ENCODE results near the gene CEACAM19. TPM values are rescaled to one million over a fixed set of nuclear protein-coding genes. Genes with fewer than 3 reads are reported as not detected.
"Not testable (repeated sequence)": the region's sequence is repeated elsewhere in the genome, so short reads cannot be mapped to it uniquely, and the experiment has no call there.

CEACAM19 gene
- total and polyA plus RNA-seq, 2 donors from 2014 or later: 5.1 to 5.5 TPM

GRCh38 chr19:44668985-44669764 lies 2.1 kb upstream of the CEACAM19 start:
- no peak for TF ChIP-seq CTCF (IDR thresholded peaks at IDR 0.05; ENCODE audit: borderline replicate concordance, extremely low read depth, insufficient read depth)
- Histone ChIP-seq H3K9ac (ENCODE audit: low read length in 3 of 3) (no peak overlapping the region), H3K36me3 (ENCODE audit: control insufficient read depth in 2 of 3, insufficient read depth in 3 of 3, low read length in 3 of 3) (no peaks in the 10 kb centered on the region), H3K27ac (ENCODE audit: low read depth in 2 of 2, low read length in 2 of 2) (no peak overlapping the region), H3K9me3 (ENCODE audit: control insufficient read depth in 2 of 3, insufficient read depth in 1 of 3, low read length in 3 of 3) (no peaks in the 10 kb centered on the region), H3K27me3 (ENCODE audit: control insufficient read depth, insufficient read depth, low read length) (no peaks in the 10 kb centered on the region), H3K4me1 (ENCODE audit: control insufficient read depth in 2 of 3, insufficient read depth in 2 of 3, low read depth in 1 of 3, low read length in 3 of 3) (no peaks in the 10 kb centered on the region), H3K4me3 (ENCODE audit: low read length in 3 of 3) (no peak overlapping the region)
- FAIRE-seq: no peak
- intact Hi-C loops (cut with DNase I): no loop called here
- DNase-seq: no peak

GRCh38 chr19:44670027-44670426 lies 1.3 kb upstream of the CEACAM19 start:
- DNase-seq; FAIRE-seq; H3K27ac ChIP-seq (ENCODE audit: low read depth in 2 of 2, low read length in 2 of 2); H3K4me3 ChIP-seq (ENCODE audit: low read length in 3 of 3); H3K9me3 ChIP-seq (ENCODE audit: control insufficient read depth in 2 of 3, insufficient read depth in 1 of 3, low read length in 3 of 3); H3K36me3 ChIP-seq (ENCODE audit: control insufficient read depth in 2 of 3, insufficient read depth in 3 of 3, low read length in 3 of 3); H3K9ac ChIP-seq (ENCODE audit: low read length in 3 of 3); intact Hi-C loops (cut with DNase I); H3K4me1 ChIP-seq (ENCODE audit: control insufficient read depth in 2 of 3, insufficient read depth in 2 of 3, low read depth in 1 of 3, low read length in 3 of 3); H3K27me3 ChIP-seq (ENCODE audit: control insufficient read depth, insufficient read depth, low read length): not testable (repeated sequence)

GRCh38 chr19:44672226-44672625 lies 944 bp downstream of the CEACAM19 start:
- Histone ChIP-seq H3K27me3 (ENCODE audit: control insufficient read depth, insufficient read depth, low read length) (no peaks in the 10 kb centered on the region), H3K4me1 (ENCODE audit: control insufficient read depth in 2 of 3, insufficient read depth in 2 of 3, low read depth in 1 of 3, low read length in 3 of 3) (peaks cover 0 to 6% (median 2%) of the 10 kb centered on the region in 3 donors), H3K36me3 (ENCODE audit: control insufficient read depth in 2 of 3, insufficient read depth in 3 of 3, low read length in 3 of 3) (no peaks in the 10 kb centered on the region), H3K9me3 (ENCODE audit: control insufficient read depth in 2 of 3, insufficient read depth in 1 of 3, low read length in 3 of 3) (no peaks in the 10 kb centered on the region), H3K4me3 (ENCODE audit: low read length in 3 of 3) (no peak overlapping the region), H3K9ac (ENCODE audit: low read length in 3 of 3) (no peak overlapping the region), H3K27ac (ENCODE audit: low read depth in 2 of 2, low read length in 2 of 2) (no peak overlapping the region)
- intact Hi-C loops (cut with DNase I): no loop called here
- no peak for TF ChIP-seq CTCF (IDR thresholded peaks at IDR 0.05; ENCODE audit: borderline replicate concordance, extremely low read depth, insufficient read depth)
- DNase-seq (no peak), FAIRE-seq (no peak)

- peaks cover 0 to 6% (median 2%) of the 10 kb centered on the region in 3 donors for H3K4me1 ChIP-seq (ENCODE audit: control insufficient read depth in 2 of 3, insufficient read depth in 2 of 3, low read depth in 1 of 3, low read length in 3 of 3)
- FAIRE-seq (no peak), DNase-seq (no peak)
- TF ChIP-seq CTCF (IDR thresholded peaks at IDR 0.05; ENCODE audit: borderline replicate concordance, extremely low read depth, insufficient read depth): no peak
- H3K9ac ChIP-seq (ENCODE audit: low read length in 3 of 3): no peak overlapping the region
- no peak overlapping the region for H3K4me3 ChIP-seq (ENCODE audit: low read length in 3 of 3)
- intact Hi-C loops (cut with DNase I): no loop called here
- H3K9me3 ChIP-seq (ENCODE audit: control insufficient read depth in 2 of 3, insufficient read depth in 1 of 3, low read length in 3 of 3): no peaks in the 10 kb centered on the region
- no peak overlapping the region for H3K27ac ChIP-seq (ENCODE audit: low read depth in 2 of 2, low read length in 2 of 2)
- H3K36me3 ChIP-seq (ENCODE audit: control insufficient read depth in 2 of 3, insufficient read depth in 3 of 3, low read length in 3 of 3): no peaks in the 10 kb centered on the region
- H3K27me3 ChIP-seq (ENCODE audit: control insufficient read depth, insufficient read depth, low read length): no peaks in the 10 kb centered on the region
Measured at GRCh38 chr19:44673510-44673909, 2.2 kb downstream of the CEACAM19 start.
